ENCODE measurements around the gene BZW2.
"Not testable (repeated sequence)": the region's sequence is repeated elsewhere in the genome, so short reads cannot be mapped to it uniquely, and the experiment has no call there.

Gene BZW2

GRCh38 chr7:16670731-16671344 is 24.9 kb downstream of the BZW2 start:
- DNase-seq (ENCODE audit: low spot score), result no peak

- DNase-seq (ENCODE audit: low spot score), result no peak
Observed at GRCh38 chr7:16671811-16672210, 25.8 kb downstream of the BZW2 start.

GRCh38 chr7:16675277-16675676 is 29.3 kb downstream of the BZW2 start:
- no peak for DNase-seq (ENCODE audit: low spot score)

- no peak for DNase-seq (ENCODE audit: low spot score)
Observed at GRCh38 chr7:16677978-16678494, 32.1 kb downstream of the BZW2 start.

GRCh38 chr7:16678645-16679566 is 32.9 kb downstream of the BZW2 start:
- not testable (repeated sequence) for DNase-seq (ENCODE audit: low spot score)

GRCh38 chr7:16684935-16685334 is 39.0 kb downstream of the BZW2 start:
- DNase-seq (ENCODE audit: low spot score), result no peak

GRCh38 chr7:16685535-16685934 is 39.6 kb downstream of the BZW2 start:
- no peak for DNase-seq (ENCODE audit: low spot score)

GRCh38 chr7:16688249-16688648 is 42.3 kb downstream of the BZW2 start:
- DNase-seq (ENCODE audit: low spot score), result no peak

- no peak for DNase-seq (ENCODE audit: low spot score)
Observed at GRCh38 chr7:16691241-16691640, 45.3 kb downstream of the BZW2 start.

- DNase-seq (ENCODE audit: low spot score), result no peak
Observed at GRCh38 chr7:16693601-16694318, 47.8 kb downstream of the BZW2 start.

- no peak for DNase-seq (ENCODE audit: low spot score)
Observed at GRCh38 chr7:16694806-16695205, 48.8 kb downstream of the BZW2 start.

GRCh38 chr7:16695621-16696237 is 49.7 kb downstream of the BZW2 start:
- DNase-seq (ENCODE audit: low spot score), result peak; percentile 73

GRCh38 chr7:16697507-16698199 is 51.7 kb downstream of the BZW2 start:
- peak; percentile 54 for DNase-seq (ENCODE audit: low spot score)

GRCh38 chr7:16698200-16698905 is 52.4 kb downstream of the BZW2 start:
- DNase-seq (ENCODE audit: low spot score), result no peak

- DNase-seq (ENCODE audit: low spot score), result no peak
Observed at GRCh38 chr7:16702441-16702840, 56.5 kb downstream of the BZW2 start.

GRCh38 chr7:16708511-16708910 is 62.5 kb downstream of the BZW2 start:
- peak; percentile 20 for DNase-seq (ENCODE audit: low spot score)

- peak; percentile 91 for DNase-seq (ENCODE audit: low spot score)
Observed at GRCh38 chr7:16708980-16709379, 63.0 kb downstream of the BZW2 start.

GRCh38 chr7:16710651-16711050 is 64.7 kb downstream of the BZW2 start:
- DNase-seq (ENCODE audit: low spot score), result no peak

- DNase-seq (ENCODE audit: low spot score), result no peak
Observed at GRCh38 chr7:16711730-16712129, 65.7 kb downstream of the BZW2 start.

- no peak for DNase-seq (ENCODE audit: low spot score)
Observed at GRCh38 chr7:16712916-16713315, 66.9 kb downstream of the BZW2 start.

- DNase-seq (ENCODE audit: low spot score), result no peak
Observed at GRCh38 chr7:16715928-16716327, 69.9 kb downstream of the BZW2 start.
